SK-N-SH (cell line): ENCODE results near the gene OR2T11. TPM values are rescaled to one million over a fixed set of nuclear protein-coding genes. Genes with fewer than 3 reads are reported as not detected.
"Not testable (repeated sequence)": the region's sequence is repeated elsewhere in the genome, so short reads cannot be mapped to it uniquely, and the experiment has no call there.

Experiments used
- CTCF ChIA-PET: fragments of 300-600, 350-600 bp; formaldehyde crosslinking; extraction: SDS; loops from one replicate; lab custom pipeline; 2021; lab: Yijun Ruan, JAX
- POLR2A ChIA-PET: fragments of 350-600 bp; sonication (Branson Sonifier 250); formaldehyde crosslinking; extraction: SDS; loops from one replicate; lab custom pipeline; 2020; ENCODE audit warnings: antibody characterized with exemption, inconsistent platforms; lab: Yijun Ruan, JAX
- DNase-seq: peaks from one replicate; pipeline ENCODE4 v3.0.0; 2012
- H2AFZ ChIP-seq: fragments of 200-600 bp; sonication (generic); 2 replicates; pipeline ENCODE4 v1.8.1; 2016; ENCODE audit warnings: antibody characterized with exemption, mild to moderate bottlenecking, low read depth
- H3F3A ChIP-seq: fragments of 200-600 bp; sonication (generic); replicated peaks from 2 replicates; pipeline ENCODE3; 2016; ENCODE audit warnings: antibody characterized with exemption, mild to moderate bottlenecking; ENCODE audit not compliant: insufficient read depth
- H3K27ac ChIP-seq, 2 experiments: fragments of 200-500 bp in 1 of 2; fragments of 200-600 bp in 1 of 2; sonication (Bioruptor generic) in 1 of 2; sonication (generic), shearing (Covaris generic) in 1 of 2; 2 replicates each; pipeline versions ENCODE4 v1.5.1 to v1.6.1; 2014 to 2016; ENCODE audit warnings: low read depth in 2 of 2, inconsistent platforms in 1 of 2, low read length in 1 of 2, mild to moderate bottlenecking in 1 of 2, mixed read lengths in 1 of 2
- H3K27me3 ChIP-seq: fragments of 200-600 bp; sonication (generic), shearing (Covaris generic); 2 replicates; pipeline ENCODE4 v1.6.1; 2016; ENCODE audit warnings: mixed run types; ENCODE audit not compliant: insufficient read depth
- H3K36me3 ChIP-seq, 2 experiments: fragments of 200-500 bp in 1 of 2; fragments of 200-600 bp in 1 of 2; sonication (Bioruptor generic) in 1 of 2; sonication (generic) in 1 of 2; replicated peaks in 1 of 2; 2 replicates each; pipeline versions ENCODE3 to v1.5.1; 2014 to 2016; ENCODE audit warnings: low read length in 1 of 2, mild to moderate bottlenecking in 1 of 2; ENCODE audit not compliant: insufficient read depth in 2 of 2, control insufficient read depth in 1 of 2
- H3K4me1 ChIP-seq, 2 experiments: fragments of 200-500 bp in 1 of 2; fragments of 200-600 bp in 1 of 2; sonication (Bioruptor generic) in 1 of 2; sonication (generic), shearing (Covaris generic) in 1 of 2; 2 replicates each; pipeline versions ENCODE4 v1.5.1 to v1.6.1; 2014 to 2016; ENCODE audit warnings: low read depth in 1 of 2, low read length in 1 of 2, mixed run types in 1 of 2; ENCODE audit not compliant: insufficient read depth in 2 of 2, control insufficient read depth in 1 of 2
- H3K4me2 ChIP-seq: fragments of 200-600 bp; sonication (generic), shearing (Covaris generic); 2 replicates; pipeline ENCODE4 v1.6.1; 2017; ENCODE audit warnings: mixed run types
- H3K4me3 ChIP-seq, 2 experiments: fragments of 200-500 bp in 1 of 2; fragments of 200-600 bp in 1 of 2; sonication (Bioruptor generic) in 1 of 2; sonication (generic), shearing (Covaris generic) in 1 of 2; 2 replicates each; pipeline versions ENCODE4 v1.5.1 to v1.8.1; 2014 to 2016; ENCODE audit warnings: low read depth in 2 of 2, inconsistent platforms in 1 of 2, low read length in 1 of 2, mild to moderate bottlenecking in 1 of 2, mixed read lengths in 1 of 2, moderate library complexity in 1 of 2
- H3K79me2 ChIP-seq: fragments of 200-600 bp; sonication (generic); 2 replicates; pipeline ENCODE4 v1.8.1; 2017; ENCODE audit warnings: mild to moderate bottlenecking; ENCODE audit not compliant: insufficient read depth
- H3K9ac ChIP-seq: fragments of 200-600 bp; sonication (generic); 2 replicates; pipeline ENCODE4 v1.6.1; 2017; ENCODE audit warnings: mixed run types
- H3K9me2 ChIP-seq: fragments of 200-600 bp; sonication (generic); 2 replicates; pipeline ENCODE4 v1.6.1; 2017; ENCODE audit warnings: mixed run types
- H3K9me3 ChIP-seq: fragments of 200-600 bp; sonication (generic); 2 replicates; pipeline ENCODE4 v1.6.1; 2017; ENCODE audit warnings: mixed run types, mild to moderate bottlenecking, moderate library complexity
- H4K20me1 ChIP-seq: fragments of 200-600 bp; sonication (generic); 2 replicates; pipeline ENCODE4 v1.6.1; 2017; ENCODE audit warnings: mild to moderate bottlenecking, mixed run types; ENCODE audit not compliant: insufficient read depth
- CHD2 ChIP-seq: fragments of 150-350 bp; IDR thresholded peaks from 2 replicates; pipeline ENCODE4 v1.6.1; 2018; ENCODE audit warnings: low read length; ENCODE audit not compliant: partially characterized antibody
- EP300 ChIP-seq, 2 experiments: IDR thresholded peaks; 2 replicates each; pipeline versions ENCODE4 v1.4.0 to v1.6.1; 2012; ENCODE audit warnings: borderline replicate concordance in 1 of 2, low read depth in 1 of 2, low read length in 1 of 2
- EZH2phosphoT487 ChIP-seq: fragments of 200-600 bp; sonication (generic); IDR thresholded peaks from 2 replicates; pipeline ENCODE4 v1.6.1; 2017; ENCODE audit warnings: low read depth, mixed run types, mild to moderate bottlenecking, antibody characterized with exemption, moderate library complexity, borderline replicate concordance
- FOXJ3 ChIP-seq: sonication (generic); formaldehyde crosslinking; IDR thresholded peaks from 2 replicates; pipeline ENCODE4 v1.5.1; 2020; ENCODE audit warnings: mild to moderate bottlenecking, missing genetic modification reagents
- GABPA ChIP-seq: IDR thresholded peaks from 2 replicates; pipeline ENCODE4 v1.4.0; 2012; ENCODE audit warnings: low read depth, mild to moderate bottlenecking
- MEF2A ChIP-seq: IDR thresholded peaks from 2 replicates; pipeline ENCODE4 v1.4.0; 2012; ENCODE audit warnings: low read depth, borderline replicate concordance
- MXI1 ChIP-seq: IDR thresholded peaks from 2 replicates; pipeline ENCODE4 v1.6.1; 2012; ENCODE audit warnings: mild to moderate bottlenecking, low read depth, low read length, improper control_type of control experiment
- NFIC ChIP-seq: IDR thresholded peaks from 2 replicates; pipeline ENCODE4 v1.4.0; 2012; ENCODE audit warnings: borderline replicate concordance
- RFX5 ChIP-seq: IDR thresholded peaks from 2 replicates; pipeline ENCODE4 v1.6.1; 2012; ENCODE audit warnings: mild to moderate bottlenecking, improper control_type of control experiment, low read length
- RXRA ChIP-seq: IDR thresholded peaks from 2 replicates; pipeline ENCODE4 v1.4.0; 2012; ENCODE audit warnings: low read depth, mild to moderate bottlenecking, borderline replicate concordance
- SMC3 ChIP-seq: IDR thresholded peaks from 2 replicates; pipeline ENCODE4 v1.6.1; 2012; ENCODE audit warnings: low read depth, low read length, improper control_type of control experiment
- TAF1 ChIP-seq: IDR thresholded peaks from 2 replicates; pipeline ENCODE4 v1.6.1; 2012; ENCODE audit warnings: low read depth, mild to moderate bottlenecking, low read length, moderate library complexity, borderline replicate concordance
- WGBS: methylation state at CpG from one replicate; pipeline ENCODE4 v1.1.6; 2017; ENCODE audit warnings: low lambda C conversion rate; 5-methylcytosine and 5-hydroxymethylcytosine counted together
- polyA plus RNA-seq, 3 experiments: library from polyadenylated mRNA; depleted of rRNA; stranded (reverse); fragments of >200 nt; gene quantifications; 2 replicates each; pipeline ENCODE4 v1.2.3, GENCODE V29; 2012
- TF ChIP-seq, protein P1 (sequence below): IDR thresholded peaks from 2 replicates; pipeline ENCODE4; 2012
- TF ChIP-seq, protein P2 (sequence below): fragments of 150-350 bp; IDR thresholded peaks from 2 replicates; pipeline ENCODE4 v1.6.1; 2016; ENCODE audit warnings: mild to moderate bottlenecking, low read depth, low read length
- TF ChIP-seq, protein P3 (sequence below): IDR thresholded peaks from 2 replicates; pipeline ENCODE4 v1.4.0; 2012; ENCODE audit warnings: low read depth, borderline replicate concordance
- TF ChIP-seq, protein P4 (sequence below): IDR thresholded peaks from 2 replicates; pipeline ENCODE4 v1.6.1; 2012; ENCODE audit warnings: mild to moderate bottlenecking, low read depth, low read length, moderate library complexity
- TF ChIP-seq, protein P5 (sequence below): IDR thresholded peaks from 2 replicates; pipeline ENCODE4 v1.4.0; 2012; ENCODE audit warnings: low read depth, borderline replicate concordance

Gene OR2T11
- polyA plus RNA-seq, 1 of the 3 experiments (the other 2 are of a cell fraction) = not detected

DNA sequence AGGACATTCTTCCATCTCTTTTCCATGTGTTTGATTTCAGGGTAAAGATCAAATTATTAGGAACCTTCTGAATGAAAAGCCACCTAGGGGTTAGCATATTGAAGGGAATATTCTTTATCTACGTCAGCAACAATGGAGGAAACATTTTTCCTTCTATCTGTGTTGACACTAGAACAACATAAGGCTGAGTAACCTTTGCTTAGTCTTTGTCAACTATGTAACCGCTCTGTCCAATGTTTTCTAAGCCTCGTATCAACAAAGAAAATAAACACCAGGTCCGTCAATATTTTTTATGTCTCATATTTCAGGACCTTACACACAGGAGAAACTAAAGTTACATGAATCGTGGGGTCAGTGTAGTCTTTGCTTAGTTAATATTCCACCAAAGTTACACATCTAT, 1.7 kb upstream of the OR2T11 start:
- H3K9ac ChIP-seq, H3K4me1 ChIP-seq, H3K9me3 ChIP-seq, CTCF ChIA-PET, H3K4me2 ChIP-seq, H2AFZ ChIP-seq, DNase-seq, H3K36me3 ChIP-seq, H3K27me3 ChIP-seq, POLR2A ChIA-PET, H3K4me3 ChIP-seq, H4K20me1 ChIP-seq, H3K27ac ChIP-seq, H3K79me2 ChIP-seq, H3F3A ChIP-seq, H3K9me2 ChIP-seq: not testable (repeated sequence)
- 0% methylated on average over 3 of the region's 5 CpGs for WGBS

DNA sequence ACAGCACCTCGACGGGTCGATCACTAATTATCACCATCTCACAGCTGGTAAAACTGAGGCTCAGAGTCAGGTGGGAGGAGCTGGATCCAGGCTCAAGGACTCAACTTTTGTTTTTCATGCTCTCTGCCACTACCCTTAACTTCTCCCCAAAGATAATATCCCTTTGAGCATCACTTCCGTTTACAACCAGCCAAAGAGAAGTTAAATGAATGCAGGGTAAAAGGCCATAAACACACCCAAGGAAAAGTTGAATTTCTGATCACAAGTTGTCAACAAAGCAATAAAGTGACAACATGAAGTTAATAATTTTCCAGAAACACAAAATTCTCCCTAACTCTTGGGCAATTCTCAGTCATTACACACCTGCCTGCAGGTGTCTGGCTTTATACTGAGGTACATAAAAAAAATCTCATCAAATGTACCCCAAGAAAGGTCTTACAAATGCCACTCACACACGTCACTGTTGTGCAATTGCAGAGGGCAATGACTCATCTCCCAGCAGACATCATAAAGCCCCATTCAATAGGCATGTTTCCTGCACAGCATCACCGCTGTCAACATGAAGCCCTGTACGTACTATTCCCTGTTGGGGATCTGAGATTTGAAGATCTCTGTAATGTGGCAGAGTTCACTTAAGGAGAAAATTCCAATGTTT, 3.4 kb downstream of the OR2T11 start:
- WGBS = 5% methylated on average over 7 of the region's 7 CpGs
- Histone ChIP-seq H2AFZ (no peak overlapping the region), H3K9me3 (no peaks in the 10 kb centered on the region), H3F3A (no peaks in the 10 kb centered on the region), H3K79me2 (no peaks in the 10 kb centered on the region), H3K27me3 (peaks cover 4% of the 10 kb centered on the region; the same call in 1 of the 2 replicates), H3K27ac (no peak overlapping the region), H3K9me2 (no peaks in the 10 kb centered on the region), H3K4me2 (no peak overlapping the region), H3K4me3 (no peak overlapping the region), H3K36me3 (no peaks in the 10 kb centered on the region), H4K20me1 (no peaks in the 10 kb centered on the region), H3K9ac (no peak overlapping the region), H3K4me1 (no peaks in the 10 kb centered on the region)
- POLR2A ChIA-PET = no interaction called here
- CTCF ChIA-PET = no interaction called here
- no peak for DNase-seq
- TF ChIP-seq, protein P1, sequence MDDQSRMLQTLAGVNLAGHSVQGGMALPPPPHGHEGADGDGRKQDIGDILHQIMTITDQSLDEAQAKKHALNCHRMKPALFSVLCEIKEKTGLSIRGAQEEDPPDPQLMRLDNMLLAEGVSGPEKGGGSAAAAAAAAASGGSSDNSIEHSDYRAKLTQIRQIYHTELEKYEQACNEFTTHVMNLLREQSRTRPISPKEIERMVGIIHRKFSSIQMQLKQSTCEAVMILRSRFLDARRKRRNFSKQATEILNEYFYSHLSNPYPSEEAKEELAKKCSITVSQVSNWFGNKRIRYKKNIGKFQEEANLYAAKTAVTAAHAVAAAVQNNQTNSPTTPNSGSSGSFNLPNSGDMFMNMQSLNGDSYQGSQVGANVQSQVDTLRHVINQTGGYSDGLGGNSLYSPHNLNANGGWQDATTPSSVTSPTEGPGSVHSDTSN = no peak
- TF ChIP-seq MEF2A (no peak), RXRA (no peak), EZH2phosphoT487 (no peak), SMC3 (no peak), EP300 (IDR thresholded peaks at IDR 0.05; ENCODE audit: borderline replicate concordance in 1 of 2, low read depth in 1 of 2, low read length in 1 of 2) (no peak), FOXJ3 (CRISPR knock-in tag) (no peak), NFIC (no peak), GABPA (no peak), RFX5 (no peak), CHD2 (no peak), TAF1 (no peak), MXI1 (no peak)
- TF ChIP-seq, protein P2, sequence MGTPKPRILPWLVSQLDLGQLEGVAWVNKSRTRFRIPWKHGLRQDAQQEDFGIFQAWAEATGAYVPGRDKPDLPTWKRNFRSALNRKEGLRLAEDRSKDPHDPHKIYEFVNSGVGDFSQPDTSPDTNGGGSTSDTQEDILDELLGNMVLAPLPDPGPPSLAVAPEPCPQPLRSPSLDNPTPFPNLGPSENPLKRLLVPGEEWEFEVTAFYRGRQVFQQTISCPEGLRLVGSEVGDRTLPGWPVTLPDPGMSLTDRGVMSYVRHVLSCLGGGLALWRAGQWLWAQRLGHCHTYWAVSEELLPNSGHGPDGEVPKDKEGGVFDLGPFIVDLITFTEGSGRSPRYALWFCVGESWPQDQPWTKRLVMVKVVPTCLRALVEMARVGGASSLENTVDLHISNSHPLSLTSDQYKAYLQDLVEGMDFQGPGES = no peak
- TF ChIP-seq, protein P3, sequence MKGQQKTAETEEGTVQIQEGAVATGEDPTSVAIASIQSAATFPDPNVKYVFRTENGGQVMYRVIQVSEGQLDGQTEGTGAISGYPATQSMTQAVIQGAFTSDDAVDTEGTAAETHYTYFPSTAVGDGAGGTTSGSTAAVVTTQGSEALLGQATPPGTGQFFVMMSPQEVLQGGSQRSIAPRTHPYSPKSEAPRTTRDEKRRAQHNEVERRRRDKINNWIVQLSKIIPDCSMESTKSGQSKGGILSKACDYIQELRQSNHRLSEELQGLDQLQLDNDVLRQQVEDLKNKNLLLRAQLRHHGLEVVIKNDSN = no peak
- TF ChIP-seq, protein P4, sequence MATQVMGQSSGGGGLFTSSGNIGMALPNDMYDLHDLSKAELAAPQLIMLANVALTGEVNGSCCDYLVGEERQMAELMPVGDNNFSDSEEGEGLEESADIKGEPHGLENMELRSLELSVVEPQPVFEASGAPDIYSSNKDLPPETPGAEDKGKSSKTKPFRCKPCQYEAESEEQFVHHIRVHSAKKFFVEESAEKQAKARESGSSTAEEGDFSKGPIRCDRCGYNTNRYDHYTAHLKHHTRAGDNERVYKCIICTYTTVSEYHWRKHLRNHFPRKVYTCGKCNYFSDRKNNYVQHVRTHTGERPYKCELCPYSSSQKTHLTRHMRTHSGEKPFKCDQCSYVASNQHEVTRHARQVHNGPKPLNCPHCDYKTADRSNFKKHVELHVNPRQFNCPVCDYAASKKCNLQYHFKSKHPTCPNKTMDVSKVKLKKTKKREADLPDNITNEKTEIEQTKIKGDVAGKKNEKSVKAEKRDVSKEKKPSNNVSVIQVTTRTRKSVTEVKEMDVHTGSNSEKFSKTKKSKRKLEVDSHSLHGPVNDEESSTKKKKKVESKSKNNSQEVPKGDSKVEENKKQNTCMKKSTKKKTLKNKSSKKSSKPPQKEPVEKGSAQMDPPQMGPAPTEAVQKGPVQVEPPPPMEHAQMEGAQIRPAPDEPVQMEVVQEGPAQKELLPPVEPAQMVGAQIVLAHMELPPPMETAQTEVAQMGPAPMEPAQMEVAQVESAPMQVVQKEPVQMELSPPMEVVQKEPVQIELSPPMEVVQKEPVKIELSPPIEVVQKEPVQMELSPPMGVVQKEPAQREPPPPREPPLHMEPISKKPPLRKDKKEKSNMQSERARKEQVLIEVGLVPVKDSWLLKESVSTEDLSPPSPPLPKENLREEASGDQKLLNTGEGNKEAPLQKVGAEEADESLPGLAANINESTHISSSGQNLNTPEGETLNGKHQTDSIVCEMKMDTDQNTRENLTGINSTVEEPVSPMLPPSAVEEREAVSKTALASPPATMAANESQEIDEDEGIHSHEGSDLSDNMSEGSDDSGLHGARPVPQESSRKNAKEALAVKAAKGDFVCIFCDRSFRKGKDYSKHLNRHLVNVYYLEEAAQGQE = no peak
- TF ChIP-seq, protein P5, sequence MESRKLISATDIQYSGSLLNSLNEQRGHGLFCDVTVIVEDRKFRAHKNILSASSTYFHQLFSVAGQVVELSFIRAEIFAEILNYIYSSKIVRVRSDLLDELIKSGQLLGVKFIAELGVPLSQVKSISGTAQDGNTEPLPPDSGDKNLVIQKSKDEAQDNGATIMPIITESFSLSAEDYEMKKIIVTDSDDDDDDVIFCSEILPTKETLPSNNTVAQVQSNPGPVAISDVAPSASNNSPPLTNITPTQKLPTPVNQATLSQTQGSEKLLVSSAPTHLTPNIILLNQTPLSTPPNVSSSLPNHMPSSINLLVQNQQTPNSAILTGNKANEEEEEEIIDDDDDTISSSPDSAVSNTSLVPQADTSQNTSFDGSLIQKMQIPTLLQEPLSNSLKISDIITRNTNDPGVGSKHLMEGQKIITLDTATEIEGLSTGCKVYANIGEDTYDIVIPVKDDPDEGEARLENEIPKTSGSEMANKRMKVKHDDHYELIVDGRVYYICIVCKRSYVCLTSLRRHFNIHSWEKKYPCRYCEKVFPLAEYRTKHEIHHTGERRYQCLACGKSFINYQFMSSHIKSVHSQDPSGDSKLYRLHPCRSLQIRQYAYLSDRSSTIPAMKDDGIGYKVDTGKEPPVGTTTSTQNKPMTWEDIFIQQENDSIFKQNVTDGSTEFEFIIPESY = no peak
